HG03103 (cell line): ENCODE measurements around the gene FAM107B.

ENCODE experiments used
- ATAC-seq: cut with Tn5 transposase; IDR thresholded peaks from one replicate; pipeline ENCODE4 v1.9.1; 2021; ENCODE audit warnings: low read depth; ENCODE audit not compliant: unreplicated experiment

Gene FAM107B

GRCh38 chr10:14779001-14779651, 4.4 kb upstream of the FAM107B start:
- ATAC-seq, result no peak

DNA sequence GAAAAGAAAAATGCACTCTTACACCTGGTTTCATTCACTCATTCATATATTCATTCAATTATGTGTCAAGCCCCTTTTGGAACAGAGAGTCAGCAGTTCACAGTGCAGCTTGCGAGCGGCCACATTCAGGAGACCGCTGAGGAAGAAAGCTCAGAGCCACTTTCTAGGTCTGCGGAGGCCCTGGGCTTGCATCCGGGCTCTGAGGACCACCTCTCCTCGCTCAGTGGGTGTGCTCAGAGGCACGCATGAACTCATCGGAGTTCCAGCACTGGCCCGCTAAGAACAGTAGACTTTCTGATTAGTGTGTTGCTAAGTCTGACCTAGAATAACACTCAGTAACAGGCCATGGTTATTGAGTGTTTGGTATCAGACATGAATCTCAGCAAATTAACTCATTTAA, 1.8 kb upstream of the FAM107B start:
- ATAC-seq, result no peak

- no peak for ATAC-seq
Observed at GRCh38 chr10:14775656-14776055, 959 bp upstream of the FAM107B start.

DNA sequence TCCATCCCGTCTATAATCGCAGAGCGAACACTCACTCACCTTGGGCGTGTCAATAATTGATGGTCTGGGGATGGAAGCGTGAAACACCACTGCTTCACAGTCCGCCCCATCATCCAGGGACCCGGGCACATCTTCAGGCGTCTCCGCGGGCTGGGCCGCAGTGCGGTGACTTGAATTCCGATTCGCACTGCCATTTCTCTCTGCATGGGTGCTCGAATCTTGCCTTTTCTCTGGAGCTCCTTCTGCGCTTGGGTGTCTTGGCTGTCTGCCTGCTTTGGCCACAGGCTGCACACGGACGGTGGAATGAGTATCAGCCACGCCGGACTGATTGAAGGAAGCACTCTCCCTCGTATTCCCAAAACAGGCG, 500 bp downstream of the FAM107B start:
- no peak for ATAC-seq

GRCh38 chr10:14773551-14774213, 1.0 kb downstream of the FAM107B start:
- ATAC-seq, result no peak

DNA sequence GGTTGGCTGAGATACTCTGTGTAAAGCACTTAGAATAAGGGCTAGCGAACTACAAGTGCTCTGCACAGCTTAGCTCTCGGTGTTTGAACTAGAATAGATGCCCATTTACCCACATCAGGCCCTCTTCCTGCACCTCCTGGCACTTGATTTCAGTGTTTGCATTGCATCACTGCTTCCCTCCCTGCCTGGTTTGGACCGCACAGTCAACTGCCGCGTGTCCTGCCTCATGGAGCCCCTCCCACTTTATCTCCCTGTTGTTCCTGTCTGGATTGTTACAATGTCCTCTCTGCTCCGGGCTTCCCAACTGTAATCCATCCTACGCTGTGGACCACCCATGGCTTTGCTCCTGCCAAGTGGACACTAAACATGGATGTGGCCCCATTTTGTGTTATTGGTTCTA, 2.3 kb downstream of the FAM107B start:
- no peak for ATAC-seq

GRCh38 chr10:14770927-14771326, 3.8 kb downstream of the FAM107B start:
- ATAC-seq, result no peak

DNA sequence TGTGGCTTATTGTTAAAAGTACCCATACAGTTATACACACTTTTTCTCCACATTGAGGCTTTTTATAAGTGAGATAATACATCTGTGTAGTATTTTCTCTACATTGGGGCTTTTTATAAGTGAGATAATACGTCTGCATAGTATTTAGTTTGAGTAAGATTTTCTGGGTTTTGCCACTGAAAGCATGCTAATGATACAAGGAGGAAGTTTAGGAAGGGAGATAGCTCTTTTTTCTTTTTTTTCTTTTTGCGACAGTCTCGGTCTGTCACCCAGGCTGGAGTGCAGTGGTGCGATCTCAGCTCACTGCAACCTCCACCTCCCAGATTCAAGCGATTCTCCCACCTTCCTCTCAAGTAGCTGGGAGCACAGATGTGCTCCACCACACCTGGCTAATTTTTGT, 13.3 kb downstream of the FAM107B start:
- no peak for ATAC-seq

GRCh38 chr10:14758994-14759664, 15.6 kb downstream of the FAM107B start:
- ATAC-seq, result no peak

- no peak for ATAC-seq
Observed at GRCh38 chr10:14758451-14758850, 16.2 kb downstream of the FAM107B start.

- ATAC-seq, result no peak
Observed at GRCh38 chr10:14757986-14758385, 16.7 kb downstream of the FAM107B start.

GRCh38 chr10:14757394-14757793, 17.3 kb downstream of the FAM107B start:
- ATAC-seq, result no peak

- no peak for ATAC-seq
Observed at GRCh38 chr10:14753441-14753840, 21.3 kb downstream of the FAM107B start.

DNA sequence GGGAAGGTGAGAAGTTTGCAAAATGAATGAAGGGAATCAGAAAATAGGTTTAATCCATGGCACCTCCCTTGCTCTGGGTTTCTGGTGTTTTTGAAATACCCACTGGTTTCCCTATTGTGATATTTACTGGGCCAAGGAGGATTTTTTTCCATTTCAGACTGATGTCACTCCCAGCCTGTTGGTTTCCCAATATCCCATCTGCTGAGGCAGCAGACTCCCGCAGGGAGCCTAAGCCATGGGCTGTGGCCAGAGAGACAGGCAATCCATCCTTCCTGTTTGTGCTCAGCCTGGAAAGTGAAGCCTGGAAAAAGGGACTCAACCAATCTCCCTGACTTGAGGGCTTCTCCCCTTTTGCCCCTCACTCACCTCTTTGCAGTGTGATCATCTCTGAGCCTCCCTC, 22.8 kb downstream of the FAM107B start:
- no peak for ATAC-seq

- no peak for ATAC-seq
Observed at GRCh38 chr10:14751014-14751896, 23.4 kb downstream of the FAM107B start.

DNA sequence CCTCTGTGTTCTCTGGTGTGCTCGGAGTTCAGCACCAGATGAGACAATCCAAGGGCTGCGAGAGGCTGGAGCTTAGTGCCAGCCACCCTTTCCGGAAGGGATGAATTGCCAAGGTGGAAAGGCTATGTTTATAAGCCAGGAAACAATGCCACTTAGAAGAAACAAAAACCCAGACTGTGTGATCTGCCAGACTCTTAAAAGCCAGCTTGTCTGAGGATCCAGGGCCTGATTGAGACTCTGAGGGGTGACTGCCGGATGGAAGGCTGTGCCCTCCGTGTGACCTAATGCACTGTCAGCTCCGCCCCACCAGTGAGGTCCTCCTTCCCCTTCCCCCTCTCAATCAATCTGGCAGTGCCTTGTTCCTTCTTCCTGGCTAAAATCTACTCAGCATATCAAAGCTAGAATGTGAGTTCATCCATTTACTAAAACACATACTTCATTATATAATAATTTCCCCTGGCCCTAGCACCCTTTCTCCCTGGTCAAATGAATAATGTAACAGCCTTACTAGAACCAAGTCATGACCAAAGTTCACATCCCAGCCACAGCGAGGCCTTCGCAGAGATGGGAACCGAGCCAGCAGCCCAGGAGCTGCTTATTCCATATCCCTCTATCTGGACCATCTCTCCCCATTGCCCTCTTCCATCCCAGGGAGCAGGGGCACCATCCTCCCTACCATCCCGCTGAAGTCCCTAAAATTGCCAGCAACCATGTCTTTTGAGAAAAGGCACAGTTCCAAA, 25.5 kb downstream of the FAM107B start:
- ATAC-seq, result no peak

GRCh38 chr10:14748441-14748840, 26.3 kb downstream of the FAM107B start:
- ATAC-seq, result no peak

DNA sequence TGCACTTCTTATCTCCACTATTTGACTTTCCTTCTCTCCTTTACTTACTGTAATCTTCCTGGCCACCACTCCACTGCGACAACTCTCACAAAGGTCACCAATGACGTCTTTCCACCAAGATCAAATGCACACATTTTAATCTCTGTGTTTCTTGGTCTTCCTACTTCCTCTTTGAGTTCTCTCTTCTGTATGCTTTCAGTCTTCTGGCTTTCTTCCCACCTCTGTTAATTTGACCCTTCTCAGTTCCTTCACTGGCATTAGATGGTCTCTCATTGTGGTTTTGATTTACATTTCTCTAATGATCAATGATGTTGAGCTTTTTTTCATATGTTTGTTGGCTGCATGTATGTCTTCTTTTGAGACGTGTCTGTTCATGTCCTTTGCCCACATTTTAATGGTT, 31.9 kb downstream of the FAM107B start:
- no peak for ATAC-seq

- ATAC-seq, result no peak
Observed at GRCh38 chr10:14742382-14742781, 32.3 kb downstream of the FAM107B start.

DNA sequence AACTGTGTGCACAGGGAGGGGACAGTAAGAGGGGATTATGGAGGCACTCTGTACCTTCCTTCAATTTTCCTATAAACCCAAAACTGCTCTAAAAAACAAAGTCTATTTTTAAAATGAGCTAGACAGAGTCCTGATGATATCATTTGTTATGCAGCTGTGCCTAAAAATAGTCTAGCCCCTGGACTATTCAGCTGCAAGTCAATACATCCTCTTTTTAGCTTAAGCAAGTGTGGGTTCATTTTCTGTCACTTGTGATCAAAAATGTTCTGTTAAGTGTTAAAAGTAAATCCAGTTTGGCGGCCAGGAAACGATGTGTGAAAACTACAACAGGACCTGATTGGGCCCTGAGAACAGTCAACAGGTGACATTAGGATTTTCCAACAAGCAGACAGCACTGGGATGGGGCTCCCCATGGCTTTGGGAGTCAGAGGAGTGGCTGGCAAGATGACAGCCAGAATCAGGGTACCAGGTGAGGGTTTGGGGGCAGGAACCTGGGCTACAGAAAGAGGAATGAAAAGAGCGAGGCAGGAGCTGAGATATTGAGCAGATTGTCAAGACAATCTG, 33.9 kb downstream of the FAM107B start:
- peak; percentile 48 for ATAC-seq
